BE2C (cell line): ENCODE data around the gene C2CD5.

ENCODE experiments used
- DNase-seq: peaks from one replicate; pipeline ENCODE4 v3.0.0-alpha.2; 2020
- H3K27me3 ChIP-seq: fragments of 250-450 bp; sonication (Bioruptor Pico); 2 replicates; pipeline ENCODE4 v1.5.1; 2020; ENCODE audit warnings: mild to moderate bottlenecking
- H3K36me3 ChIP-seq: fragments of 250-450 bp; sonication (Bioruptor Pico); 2 replicates; pipeline ENCODE4 v1.5.1; 2020; ENCODE audit warnings: mild to moderate bottlenecking
- H3K4me1 ChIP-seq: fragments of 250-450 bp; sonication (Bioruptor Pico); 2 replicates; pipeline ENCODE4 v1.5.1; 2020
- H3K4me3 ChIP-seq: 2 replicates; pipeline ENCODE4 v1.5.1; 2011; ENCODE audit warnings: low read depth, low read length
- H3K9me3 ChIP-seq: fragments of 250-450 bp; sonication (Bioruptor Pico); 2 replicates; pipeline ENCODE4 v1.5.1; 2020
- TF ChIP-seq, protein P1 (sequence below): IDR thresholded peaks from 2 replicates; pipeline ENCODE4 v1.5.1; 2012; ENCODE audit warnings: mild to moderate bottlenecking, low read depth, low read length

C2CD5 gene

DNA sequence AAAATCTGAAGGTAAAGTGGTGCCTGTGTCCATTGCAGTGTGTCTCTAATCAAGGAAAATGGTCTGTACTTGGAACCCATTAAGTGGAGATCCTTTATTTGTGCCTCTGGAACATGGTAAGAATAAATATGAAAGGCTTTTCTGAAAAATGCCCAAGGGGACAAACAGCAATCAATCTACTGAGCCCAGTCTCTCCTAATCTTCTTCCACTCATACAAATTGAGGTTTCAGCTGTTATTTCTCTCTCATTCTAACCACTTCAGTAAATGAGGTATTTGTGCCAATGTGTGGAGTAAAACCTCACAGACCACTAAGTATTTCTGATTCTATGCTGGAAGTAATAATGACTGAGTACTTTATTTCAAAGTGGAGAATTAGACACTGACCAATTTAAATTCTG is 127.5 kb downstream of the C2CD5 start:
- Histone ChIP-seq H3K36me3 (no peaks in the 10 kb centered on the region), H3K4me1 (no peaks in the 10 kb centered on the region)

DNA sequence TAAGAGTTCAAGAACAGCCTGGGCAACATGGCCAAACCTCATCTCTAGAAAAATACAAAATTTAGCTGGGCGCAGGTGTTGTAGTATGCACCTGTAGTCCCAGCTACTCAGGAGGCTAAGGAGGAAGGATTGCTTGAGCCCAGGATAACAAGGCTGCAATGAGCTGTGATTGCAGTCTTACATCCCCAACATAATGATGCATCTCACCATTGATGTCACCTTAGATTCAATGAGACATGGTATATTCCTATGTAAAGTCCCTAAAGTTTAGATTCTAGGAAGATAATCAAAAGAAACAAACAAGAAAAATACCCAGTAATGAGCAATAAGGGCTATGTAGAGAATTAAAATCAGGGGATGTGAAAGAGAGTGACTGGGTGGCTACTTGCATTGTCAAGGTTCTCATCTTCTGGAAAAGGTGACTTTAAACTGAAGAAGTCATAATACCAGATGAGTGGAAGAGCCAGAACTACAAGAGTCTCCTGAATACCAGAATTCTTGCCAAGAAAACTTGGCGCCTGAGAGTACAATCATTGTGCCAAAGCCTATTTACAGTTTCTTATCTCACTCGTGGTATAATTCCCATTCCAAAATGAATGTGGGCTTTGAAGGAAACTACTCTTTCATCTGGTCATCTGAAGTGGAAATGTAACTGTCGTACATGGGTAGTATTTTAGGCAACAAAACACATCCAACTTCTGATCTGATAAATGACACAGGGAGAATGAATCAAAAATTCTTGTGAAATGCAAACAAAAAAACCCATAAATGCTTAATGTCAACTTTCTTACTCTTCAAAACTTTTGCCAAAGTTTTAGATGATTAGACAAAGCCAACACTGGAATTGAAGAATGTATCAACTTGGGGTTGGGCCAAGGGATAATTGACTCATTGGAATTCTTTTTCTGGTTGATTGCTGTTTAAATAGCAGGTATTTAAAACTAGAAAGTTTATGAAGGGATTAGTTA is 128.7 kb downstream of the C2CD5 start:
- no peak for DNase-seq
- no peaks in the 10 kb centered on the region for H3K4me1 ChIP-seq
- TF ChIP-seq, protein P1, sequence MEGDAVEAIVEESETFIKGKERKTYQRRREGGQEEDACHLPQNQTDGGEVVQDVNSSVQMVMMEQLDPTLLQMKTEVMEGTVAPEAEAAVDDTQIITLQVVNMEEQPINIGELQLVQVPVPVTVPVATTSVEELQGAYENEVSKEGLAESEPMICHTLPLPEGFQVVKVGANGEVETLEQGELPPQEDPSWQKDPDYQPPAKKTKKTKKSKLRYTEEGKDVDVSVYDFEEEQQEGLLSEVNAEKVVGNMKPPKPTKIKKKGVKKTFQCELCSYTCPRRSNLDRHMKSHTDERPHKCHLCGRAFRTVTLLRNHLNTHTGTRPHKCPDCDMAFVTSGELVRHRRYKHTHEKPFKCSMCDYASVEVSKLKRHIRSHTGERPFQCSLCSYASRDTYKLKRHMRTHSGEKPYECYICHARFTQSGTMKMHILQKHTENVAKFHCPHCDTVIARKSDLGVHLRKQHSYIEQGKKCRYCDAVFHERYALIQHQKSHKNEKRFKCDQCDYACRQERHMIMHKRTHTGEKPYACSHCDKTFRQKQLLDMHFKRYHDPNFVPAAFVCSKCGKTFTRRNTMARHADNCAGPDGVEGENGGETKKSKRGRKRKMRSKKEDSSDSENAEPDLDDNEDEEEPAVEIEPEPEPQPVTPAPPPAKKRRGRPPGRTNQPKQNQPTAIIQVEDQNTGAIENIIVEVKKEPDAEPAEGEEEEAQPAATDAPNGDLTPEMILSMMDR = no peak
- no peaks in the 10 kb centered on the region for H3K36me3 ChIP-seq
- H3K9me3 ChIP-seq = no peaks in the 10 kb centered on the region
- no peaks in the 10 kb centered on the region for H3K27me3 ChIP-seq
- H3K4me3 ChIP-seq = no peak overlapping the region

More for the DNA sequence above, 127.5 kb downstream of the C2CD5 start:
- no peak for DNase-seq
- no peak overlapping the region for H3K4me3 ChIP-seq
- no peaks in the 10 kb centered on the region for H3K9me3 ChIP-seq
- TF ChIP-seq, protein P1 = no peak
- no peaks in the 10 kb centered on the region for H3K27me3 ChIP-seq

GRCh38 chr12:22414742-22415141 is 129.6 kb downstream of the C2CD5 start:
- TF ChIP-seq, protein P1 = no peak
- DNase-seq = no peak
- Histone ChIP-seq H3K36me3 (no peaks in the 10 kb centered on the region), H3K9me3 (no peaks in the 10 kb centered on the region), H3K4me3 (no peak overlapping the region), H3K4me1 (no peaks in the 10 kb centered on the region), H3K27me3 (no peaks in the 10 kb centered on the region)

DNA sequence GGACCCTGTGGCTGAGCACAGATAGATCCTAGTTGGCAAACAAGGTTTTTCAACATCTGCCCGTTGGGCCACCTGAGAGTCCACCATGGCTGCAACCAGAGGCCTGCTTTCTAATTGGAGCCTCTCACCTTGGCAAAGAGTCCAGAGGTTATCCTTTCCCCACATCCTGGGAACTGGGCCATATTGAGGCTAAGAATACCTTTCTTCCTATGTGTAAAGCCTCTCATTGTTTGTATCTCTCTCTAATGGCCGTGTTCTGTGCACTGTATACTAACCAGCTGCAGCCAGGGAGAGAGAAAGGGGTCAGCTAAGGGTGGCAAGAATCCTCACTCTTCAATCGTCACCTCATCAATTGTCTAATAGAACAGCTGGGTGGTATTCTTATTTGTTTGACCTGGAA is 130.8 kb downstream of the C2CD5 start:
- no peak for DNase-seq
- TF ChIP-seq, protein P1 = no peak
- Histone ChIP-seq H3K9me3 (no peaks in the 10 kb centered on the region), H3K27me3 (no peaks in the 10 kb centered on the region), H3K4me1 (no peaks in the 10 kb centered on the region), H3K4me3 (no peak overlapping the region), H3K36me3 (no peaks in the 10 kb centered on the region)

DNA sequence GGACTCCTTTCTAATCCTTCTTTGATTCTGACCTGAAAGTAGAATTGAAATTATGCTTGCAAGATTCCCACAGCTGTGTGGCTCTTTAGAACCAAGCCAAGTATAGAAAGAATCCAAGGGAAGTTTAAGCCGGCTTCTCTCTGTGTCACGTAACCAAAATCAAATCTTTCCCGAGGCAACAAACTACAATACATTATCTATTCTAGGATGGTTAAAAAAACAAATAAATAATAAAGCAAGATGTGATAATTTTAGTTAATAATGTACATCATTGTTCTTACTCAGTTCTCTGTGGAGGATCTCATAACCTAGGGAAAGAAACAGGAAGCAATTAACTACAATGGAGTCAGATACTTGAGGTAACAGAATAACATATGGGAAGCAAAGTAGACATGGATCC is 131.8 kb downstream of the C2CD5 start:
- no peak for DNase-seq
- Histone ChIP-seq H3K27me3 (no peaks in the 10 kb centered on the region), H3K9me3 (no peaks in the 10 kb centered on the region), H3K4me1 (no peaks in the 10 kb centered on the region), H3K36me3 (no peaks in the 10 kb centered on the region), H3K4me3 (no peak overlapping the region)
- TF ChIP-seq, protein P1 = no peak

GRCh38 chr12:22410486-22410885 is 133.9 kb downstream of the C2CD5 start:
- Histone ChIP-seq H3K36me3 (no peaks in the 10 kb centered on the region), H3K9me3 (no peaks in the 10 kb centered on the region), H3K27me3 (no peaks in the 10 kb centered on the region), H3K4me1 (no peaks in the 10 kb centered on the region), H3K4me3 (no peak overlapping the region)
- DNase-seq = no peak
- TF ChIP-seq, protein P1 = no peak
